GM12874 (cell line): Measurements from ENCODE around the gene TBC1D22B.

Experiments used
- CTCF ChIP-seq: IDR thresholded peaks from 2 replicates; pipeline ENCODE4 v1.5.1; 2011; ENCODE audit warnings: low read depth, mild to moderate bottlenecking, control low read depth, low read length, moderate library complexity; ENCODE audit not compliant: insufficient read depth

The TBC1D22B gene

GRCh38 chr6:37241131-37241530, 16.4 kb upstream of the TBC1D22B start:
- no peak for TF ChIP-seq CTCF

GRCh38 chr6:37241775-37242428, 15.7 kb upstream of the TBC1D22B start:
- TF ChIP-seq CTCF: no peak

- TF ChIP-seq CTCF: no peak
Observed at GRCh38 chr6:37242429-37243052, 15.0 kb upstream of the TBC1D22B start.

- no peak for TF ChIP-seq CTCF
Observed at GRCh38 chr6:37243131-37243815, 14.3 kb upstream of the TBC1D22B start.

GRCh38 chr6:37243816-37244370, 13.7 kb upstream of the TBC1D22B start:
- TF ChIP-seq CTCF: no peak

- TF ChIP-seq CTCF: no peak
Observed at GRCh38 chr6:37244430-37245310, 12.9 kb upstream of the TBC1D22B start.
